NCI-H1417 treated with DMSO at 0.1 percent for 48 hours (cell line): ENCODE results near the gene BRSK2.
"Not testable (repeated sequence)": the region's sequence is repeated elsewhere in the genome, so short reads cannot be mapped to it uniquely, and the experiment has no call there.

Experiments
- DNase-seq: peaks from one replicate; lab custom pipeline; 2025; lab: John Stamatoyannopoulos, UW

BRSK2 gene

GRCh38 chr11:1354125-1354938 lies 35.4 kb upstream of the BRSK2 start:
- DNase-seq = no peak

GRCh38 chr11:1356007-1356435 lies 33.7 kb upstream of the BRSK2 start:
- no peak for DNase-seq

DNA sequence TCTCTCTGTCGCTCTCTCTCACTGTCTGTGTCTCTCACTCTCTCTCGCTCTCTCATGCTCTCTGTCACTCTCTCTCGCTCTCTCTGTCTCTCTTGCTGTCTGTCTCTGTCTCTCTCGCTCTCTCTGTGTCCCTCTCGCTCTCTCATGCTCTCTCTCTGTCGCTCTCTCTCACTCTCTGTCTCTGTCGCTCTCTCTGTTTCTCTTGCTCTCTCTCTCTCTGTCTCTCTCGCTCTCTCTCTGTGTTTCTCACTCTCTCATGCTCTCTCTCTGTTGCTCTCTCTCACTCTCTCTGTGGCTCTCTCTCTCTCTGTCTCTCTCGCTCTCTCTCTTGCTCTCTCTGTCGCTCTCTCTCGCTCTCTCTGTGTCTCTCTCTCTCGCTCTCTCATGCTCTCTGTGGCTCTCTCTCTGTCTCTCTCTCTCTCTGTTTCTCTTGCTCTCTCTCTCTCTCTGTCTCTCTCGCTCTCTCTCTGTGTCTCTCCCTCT lies 33.2 kb upstream of the BRSK2 start:
- no peak for DNase-seq

DNA sequence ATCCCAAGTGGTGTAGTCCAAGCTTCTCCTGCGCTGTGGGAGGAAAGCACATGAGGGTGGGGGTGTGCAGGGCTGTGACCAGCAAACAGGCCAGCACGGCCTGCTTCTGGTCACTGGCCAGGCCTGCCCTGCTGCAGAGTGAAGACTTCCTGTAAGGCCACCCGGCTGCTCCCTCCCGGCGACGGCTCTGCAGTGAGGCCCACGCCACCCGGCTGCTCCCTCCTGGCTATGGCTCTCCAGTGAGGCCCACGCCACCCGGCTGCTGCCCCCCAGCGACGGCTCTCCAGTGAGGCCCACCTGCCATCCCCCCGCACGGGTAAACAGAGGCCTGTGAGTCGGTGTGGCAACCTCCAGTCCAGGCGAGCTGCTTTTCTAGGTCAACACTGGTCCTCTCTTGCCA lies 31.4 kb upstream of the BRSK2 start:
- no peak for DNase-seq

DNA sequence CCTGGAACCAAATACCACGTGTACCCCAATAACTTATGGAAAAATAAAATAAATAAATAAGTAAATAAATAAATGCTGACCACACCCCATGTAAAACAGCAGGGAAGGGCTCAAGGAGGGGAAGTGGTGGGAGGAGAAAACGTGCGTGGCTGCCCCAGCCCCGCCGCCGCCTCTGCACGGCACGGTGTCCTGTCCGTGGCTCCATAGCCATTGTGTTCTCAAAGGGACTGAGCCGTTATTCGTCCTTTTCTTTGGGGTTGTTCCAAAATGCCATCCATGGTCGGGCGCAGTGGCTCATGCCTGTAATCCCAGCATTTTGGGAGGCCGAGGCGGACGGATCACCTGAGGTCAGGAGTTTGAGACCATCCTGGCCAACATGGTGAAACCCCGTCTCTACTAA lies 30.8 kb upstream of the BRSK2 start:
- not testable (repeated sequence) for DNase-seq

- no peak for DNase-seq
Observed at GRCh38 chr11:1359556-1359955, 30.2 kb upstream of the BRSK2 start.

GRCh38 chr11:1360181-1360834 lies 29.4 kb upstream of the BRSK2 start:
- DNase-seq = no peak

GRCh38 chr11:1360835-1361357 lies 28.8 kb upstream of the BRSK2 start:
- DNase-seq = no peak

DNA sequence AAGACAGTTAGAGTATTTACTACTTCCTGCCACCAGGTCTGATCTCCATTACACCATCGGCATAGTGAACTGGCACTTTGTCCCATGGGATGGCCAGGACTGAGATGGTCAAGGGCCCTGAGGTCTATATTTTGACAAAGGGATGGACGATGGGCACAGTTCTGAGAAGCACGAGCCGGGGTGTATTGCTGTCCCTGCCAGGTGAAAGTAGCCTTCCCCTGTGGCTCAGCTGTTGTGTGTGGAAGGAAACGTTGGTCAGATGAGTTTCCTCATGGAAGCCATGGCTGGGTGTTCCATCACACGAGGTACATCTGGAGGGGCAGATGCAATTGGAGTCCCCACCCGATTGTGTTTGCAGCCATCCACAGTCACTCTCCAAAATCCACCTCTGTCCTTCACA lies 27.9 kb upstream of the BRSK2 start:
- DNase-seq = no peak

- no peak for DNase-seq
Observed at GRCh38 chr11:1367721-1368120, 22.0 kb upstream of the BRSK2 start.

DNA sequence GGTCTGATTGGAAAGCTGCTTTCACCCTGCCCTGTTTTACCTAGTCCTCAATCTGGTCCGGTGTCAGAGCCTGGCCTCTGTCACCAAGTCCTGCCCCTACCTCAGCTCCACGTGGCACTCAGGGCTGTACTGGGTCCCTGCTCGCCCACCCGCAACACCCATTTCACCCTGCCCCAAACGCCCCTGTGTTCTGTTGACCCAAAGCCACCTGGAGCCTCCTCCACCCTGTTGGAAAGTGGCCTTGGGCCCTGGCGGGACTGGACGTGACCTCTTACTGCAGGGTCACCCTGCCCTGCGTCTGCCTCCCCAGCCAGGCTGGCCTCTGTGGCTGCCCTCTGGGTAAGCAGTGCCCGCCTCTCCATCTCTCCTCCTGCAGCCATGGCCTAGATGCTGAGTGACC lies 21.5 kb upstream of the BRSK2 start:
- no peak for DNase-seq

- no peak for DNase-seq
Observed at GRCh38 chr11:1368966-1369365, 20.8 kb upstream of the BRSK2 start.

GRCh38 chr11:1369371-1370005 lies 20.2 kb upstream of the BRSK2 start:
- no peak for DNase-seq

DNA sequence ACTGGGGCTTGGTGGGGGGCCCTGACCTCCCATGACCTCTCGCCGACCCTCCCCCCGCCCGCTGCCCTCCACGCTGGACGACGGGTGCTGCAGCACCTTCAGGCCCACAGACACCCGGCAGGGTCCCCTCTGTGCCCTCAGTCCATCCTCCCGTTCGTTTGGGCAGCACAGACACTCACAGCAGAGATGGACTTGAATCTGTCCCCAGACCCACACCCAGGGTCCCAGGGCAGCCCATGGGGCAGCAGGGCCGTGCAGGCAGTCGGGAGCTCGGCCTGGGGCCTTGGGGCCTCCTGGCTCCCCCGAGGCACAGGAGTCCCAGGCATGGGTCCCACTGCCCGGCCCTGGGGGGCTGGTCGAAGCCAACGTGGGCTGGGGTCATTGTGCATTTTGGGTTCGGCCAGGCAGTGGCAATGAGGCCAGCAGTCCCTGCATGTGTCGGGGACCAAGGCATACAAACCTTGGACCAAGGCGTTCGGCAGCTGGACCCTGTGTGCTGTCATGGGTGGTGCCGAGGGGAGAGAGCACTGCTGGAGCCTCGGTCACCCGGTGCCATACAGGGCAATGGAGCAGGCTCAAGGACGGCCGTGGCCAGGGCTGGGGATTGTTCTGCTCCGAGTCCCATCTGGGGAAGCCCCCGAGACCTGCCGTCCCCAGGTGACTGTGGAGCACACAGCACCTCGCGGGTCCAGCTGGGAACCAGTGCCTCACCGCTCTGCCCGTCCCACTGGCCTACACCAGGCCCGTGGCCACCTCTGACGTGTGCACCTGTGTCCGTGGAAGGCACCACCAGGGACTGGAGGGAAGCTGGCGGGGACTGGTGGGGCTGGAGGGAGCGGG lies 19.3 kb upstream of the BRSK2 start:
- no peak for DNase-seq

GRCh38 chr11:1371026-1371325 lies 18.8 kb upstream of the BRSK2 start:
- no peak for DNase-seq

- no peak for DNase-seq
Observed at GRCh38 chr11:1371377-1371776, 18.4 kb upstream of the BRSK2 start.

- no peak for DNase-seq
Observed at GRCh38 chr11:1371836-1372465, 17.8 kb upstream of the BRSK2 start.

GRCh38 chr11:1372660-1373059 lies 17.1 kb upstream of the BRSK2 start:
- DNase-seq = no peak

DNA sequence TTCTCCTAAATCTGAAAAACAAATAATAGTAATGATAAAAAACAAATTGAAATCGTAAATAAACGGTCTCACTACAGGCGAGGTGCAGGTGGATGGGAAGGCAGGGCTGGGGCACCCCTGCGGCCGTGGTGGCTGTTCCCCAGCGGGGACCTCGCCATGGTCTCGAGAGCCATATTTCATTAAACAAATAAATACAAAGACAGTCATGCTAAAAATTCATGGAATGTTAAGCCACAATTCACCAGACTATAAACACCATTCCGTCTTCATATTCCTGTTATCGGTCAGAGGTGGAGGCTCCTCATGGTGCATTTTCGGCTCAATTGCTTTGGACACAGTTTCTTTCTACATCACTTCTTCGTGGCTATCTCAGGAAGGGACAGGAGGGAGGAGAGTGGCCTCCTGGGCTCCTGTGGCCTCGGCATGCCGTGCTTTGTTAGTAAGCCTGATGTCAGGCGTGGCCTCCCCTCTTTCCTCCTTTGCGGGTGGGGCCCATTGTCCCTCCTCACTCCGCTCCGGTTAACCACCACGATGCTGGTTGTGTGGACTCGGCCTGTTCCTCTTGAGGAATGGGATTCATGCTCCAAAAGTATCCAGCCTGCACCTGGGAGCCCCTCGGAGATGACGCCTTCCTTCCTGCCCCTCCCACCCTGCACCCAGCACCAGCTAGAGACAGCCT lies 16.1 kb upstream of the BRSK2 start:
- no peak for DNase-seq

DNA sequence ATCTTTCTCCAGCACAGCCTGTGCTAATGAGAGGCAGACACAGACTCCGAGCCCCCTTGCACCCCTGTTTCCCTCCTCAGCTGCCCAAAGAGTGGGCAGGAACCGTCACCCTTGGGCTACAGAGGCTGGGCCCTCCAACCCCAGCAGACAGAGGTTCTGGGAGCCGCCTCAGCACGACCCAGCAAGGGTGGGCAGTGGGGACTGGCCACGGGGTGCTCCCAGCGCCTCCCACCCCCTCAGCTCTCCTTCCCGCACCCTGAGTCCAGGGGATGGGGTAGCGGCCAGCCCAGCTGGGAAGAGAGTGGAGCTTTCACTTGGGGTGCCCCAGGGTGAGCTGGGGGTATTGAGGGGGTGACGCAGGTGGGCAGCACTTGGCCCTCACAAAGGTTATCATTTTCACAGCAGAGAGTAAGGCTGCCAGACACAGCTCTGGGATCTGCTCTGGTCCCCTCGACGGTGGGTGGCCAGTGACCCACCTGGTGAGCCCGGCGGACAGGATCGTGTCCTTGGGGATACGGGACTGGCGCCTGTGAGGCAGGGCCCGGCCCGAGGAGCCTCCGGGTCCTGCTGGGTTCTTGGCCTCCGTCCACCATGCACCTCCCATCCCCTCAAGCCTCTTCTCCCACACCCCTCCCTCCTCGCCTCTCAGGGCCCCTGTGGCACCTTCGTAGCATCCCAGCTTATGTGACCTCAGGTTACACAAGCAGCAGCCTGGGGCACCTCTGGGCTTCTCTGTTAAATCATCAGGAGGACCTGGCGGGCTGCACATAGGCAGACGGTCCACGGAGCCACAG lies 14.4 kb upstream of the BRSK2 start:
- DNase-seq = no peak
